ENCODE results near the gene RRP9.

- no peak for TF ChIP-seq CTCF (IDR thresholded peaks at IDR 0.05; ENCODE audit: insufficient read depth, low read length)
- no peak for TF ChIP-seq POLR2AphosphoS5 (IDR thresholded peaks at IDR 0.05; ENCODE audit: low read depth)
Measured at GRCh38 chr3:51930439-51930838, 11.3 kb downstream of the RRP9 start.
